Osteocyte (in vitro differentiated cells): ENCODE measurements around the gene ATP8B2. TPM values are rescaled to one million over a fixed set of nuclear protein-coding genes. Genes with fewer than 3 reads are reported as not detected.
A peak's percentile ranks its signal among the peaks of the same experiment; 100 is the strongest.

ENCODE experiments used
- DNase-seq: peaks from one replicate; pipeline ENCODE4 v3.0.0; 2021; ENCODE audit warnings: mixed read lengths; ENCODE audit not compliant: unreplicated experiment; ENCODE audit errors: extremely low spot score
- H3K27ac Mint-ChIP-seq: one replicate; pipeline ENCODE4 v1.8.0; 2021; ENCODE audit warnings: mild to moderate bottlenecking, mixed read lengths; ENCODE audit not compliant: unreplicated experiment
- H3K27me3 Mint-ChIP-seq: one replicate; pipeline ENCODE4 v1.8.0; 2021; ENCODE audit warnings: mixed read lengths; ENCODE audit not compliant: unreplicated experiment
- H3K36me3 Mint-ChIP-seq: one replicate; pipeline ENCODE4 v1.8.0; 2021; ENCODE audit warnings: mixed read lengths; ENCODE audit not compliant: unreplicated experiment
- H3K4me1 Mint-ChIP-seq: one replicate; pipeline ENCODE4 v1.8.0; 2021; ENCODE audit warnings: mixed read lengths; ENCODE audit not compliant: unreplicated experiment
- H3K4me3 Mint-ChIP-seq: one replicate; pipeline ENCODE4 v1.8.0; 2021; ENCODE audit warnings: mild to moderate bottlenecking, moderate library complexity, mixed read lengths; ENCODE audit not compliant: unreplicated experiment
- H3K9me3 Mint-ChIP-seq: one replicate; pipeline ENCODE4 v1.8.0; 2021; ENCODE audit warnings: mixed read lengths; ENCODE audit not compliant: unreplicated experiment
- CTCF ChIP-seq: fragments of 200-600 bp; sonication (generic); IDR thresholded peaks from 2 replicates; pipeline ENCODE4 v1.5.0; 2021; ENCODE audit warnings: antibody characterized with exemption, mild to moderate bottlenecking, moderate library complexity
- total RNA-seq: library from RNA; stranded (reverse); gene quantifications from 2 replicates; pipeline ENCODE4 v1.2.1, GENCODE V29; 2021

The ATP8B2 gene
- total RNA-seq, 1 donor from 2014 or later, result 94.4 TPM

GRCh38 chr1:154351363-154352068, 26.2 kb downstream of the ATP8B2 start:
- H3K36me3 Mint-ChIP-seq, result peaks cover 24% of the 10 kb centered on the region
- no peak overlapping the region for H3K4me3 Mint-ChIP-seq
- H3K9me3 Mint-ChIP-seq, result no peaks in the 10 kb centered on the region

GRCh38 chr1:154352245-154352580, 26.9 kb downstream of the ATP8B2 start:
- Mint-ChIP-seq H3K9me3 (no peaks in the 10 kb centered on the region), H3K4me1 (peaks cover 24% of the 10 kb centered on the region), H3K36me3 (peaks cover 22% of the 10 kb centered on the region), H3K4me3 (no peak overlapping the region), H3K27ac (peak overlapping the region; percentile 93), H3K27me3 (no peaks in the 10 kb centered on the region)
- no peak for DNase-seq
- TF ChIP-seq CTCF, result no peak

More at GRCh38 chr1:154351363-154352068, 26.2 kb downstream of the ATP8B2 start:
- H3K4me1 Mint-ChIP-seq, result peaks cover 24% of the 10 kb centered on the region
- no peaks in the 10 kb centered on the region for H3K27me3 Mint-ChIP-seq
- peak overlapping the region; percentile 21 for H3K27ac Mint-ChIP-seq
- no peak for TF ChIP-seq CTCF
- no peak for DNase-seq

- TF ChIP-seq CTCF, result peak; percentile 31
- peaks cover 24% of the 10 kb centered on the region for H3K4me1 Mint-ChIP-seq
- H3K27me3 Mint-ChIP-seq, result no peaks in the 10 kb centered on the region
- peak overlapping the region; percentile 71 for H3K4me3 Mint-ChIP-seq
- peak; percentile 89 for DNase-seq
- peaks cover 18% of the 10 kb centered on the region for H3K36me3 Mint-ChIP-seq
- H3K27ac Mint-ChIP-seq, result peak overlapping the region; percentile 93
- H3K9me3 Mint-ChIP-seq, result no peaks in the 10 kb centered on the region
Observed at GRCh38 chr1:154352581-154353459, 27.5 kb downstream of the ATP8B2 start.

GRCh38 chr1:154353460-154353904, 28.2 kb downstream of the ATP8B2 start:
- Mint-ChIP-seq H3K9me3 (no peaks in the 10 kb centered on the region), H3K27ac (peak overlapping the region; percentile 93), H3K4me1 (peaks cover 24% of the 10 kb centered on the region), H3K27me3 (no peaks in the 10 kb centered on the region), H3K36me3 (peaks cover 12% of the 10 kb centered on the region), H3K4me3 (peak overlapping the region; percentile 71)
- TF ChIP-seq CTCF, result peak; percentile 18
- DNase-seq, result no peak

GRCh38 chr1:154353966-154354365, 28.6 kb downstream of the ATP8B2 start:
- no peaks in the 10 kb centered on the region for H3K9me3 Mint-ChIP-seq
- H3K27ac Mint-ChIP-seq, result peak overlapping the region; percentile 93
- no peak for TF ChIP-seq CTCF
- H3K4me1 Mint-ChIP-seq, result peaks cover 24% of the 10 kb centered on the region
- H3K4me3 Mint-ChIP-seq, result peak overlapping the region; percentile 71
- no peak for DNase-seq
- peaks cover 8% of the 10 kb centered on the region for H3K36me3 Mint-ChIP-seq
- no peaks in the 10 kb centered on the region for H3K27me3 Mint-ChIP-seq
